CD1c-positive myeloid dendritic cell (primary cell): ENCODE data around the gene ANAPC7.
"Not testable (repeated sequence)": the region's sequence is repeated elsewhere in the genome, so short reads cannot be mapped to it uniquely, and the experiment has no call there.

Source experiments
- DNase-seq: peaks from one replicate; pipeline ENCODE4 v3.0.0-alpha.2; 2016; ENCODE audit errors: extremely low spot score

ANAPC7 gene

GRCh38 chr12:110349514-110350151 is 53.9 kb downstream of the ANAPC7 start:
- peak; percentile 75 for DNase-seq

- no peak for DNase-seq
These were observed 54.4 kb downstream of the ANAPC7 start for GRCh38 chr12:110349096-110349495.

- no peak for DNase-seq
These were observed 55.0 kb downstream of the ANAPC7 start for GRCh38 chr12:110348431-110349059.

- no peak for DNase-seq
These were observed 55.7 kb downstream of the ANAPC7 start for GRCh38 chr12:110347767-110348166.

- DNase-seq = no peak
These were observed 57.5 kb downstream of the ANAPC7 start for GRCh38 chr12:110345963-110346362.

GRCh38 chr12:110345176-110345661 is 58.3 kb downstream of the ANAPC7 start:
- peak; percentile 92 for DNase-seq

- no peak for DNase-seq
These were observed 58.9 kb downstream of the ANAPC7 start for GRCh38 chr12:110344657-110345056.

GRCh38 chr12:110343736-110344555 is 59.6 kb downstream of the ANAPC7 start:
- DNase-seq = peak; percentile 24

GRCh38 chr12:110343114-110343513 is 60.4 kb downstream of the ANAPC7 start:
- no peak for DNase-seq

GRCh38 chr12:110342157-110342556 is 61.4 kb downstream of the ANAPC7 start:
- DNase-seq = no peak

- DNase-seq = no peak
These were observed 62.8 kb downstream of the ANAPC7 start for GRCh38 chr12:110340706-110341105.

- not testable (repeated sequence) for DNase-seq
These were observed 63.2 kb downstream of the ANAPC7 start for GRCh38 chr12:110340261-110340660.

- no peak for DNase-seq
These were observed 64.1 kb downstream of the ANAPC7 start for GRCh38 chr12:110339184-110339952.

- no peak for DNase-seq
These were observed 64.8 kb downstream of the ANAPC7 start for GRCh38 chr12:110338754-110339153.

GRCh38 chr12:110337912-110338710 is 65.4 kb downstream of the ANAPC7 start:
- DNase-seq = no peak

GRCh38 chr12:110335481-110336045 is 67.9 kb downstream of the ANAPC7 start:
- no peak for DNase-seq

- DNase-seq = no peak
These were observed 70.3 kb downstream of the ANAPC7 start for GRCh38 chr12:110333201-110333600.

- DNase-seq = no peak
These were observed 73.0 kb downstream of the ANAPC7 start for GRCh38 chr12:110330544-110330943.

GRCh38 chr12:110330124-110330523 is 73.4 kb downstream of the ANAPC7 start:
- no peak for DNase-seq

GRCh38 chr12:110329710-110330109 is 73.8 kb downstream of the ANAPC7 start:
- DNase-seq = no peak
